Measurements from ENCODE around the gene SLA2. TPM values are rescaled to one million over a fixed set of nuclear protein-coding genes. Genes with fewer than 3 reads are reported as not detected.

SLA2 gene
- total RNA-seq, 1 donor from 2014 or later: not detected

GRCh38 chr20:36576081-36576445 lies 69.9 kb downstream of the SLA2 start:
- peak overlapping the region; percentile 94 for H3K4me3 Mint-ChIP-seq
- DNase-seq (ENCODE audit: extremely low spot score, unreplicated experiment): no peak
- H3K9me3 Mint-ChIP-seq: no peaks in the 10 kb centered on the region
- H3K36me3 Mint-ChIP-seq: peaks cover 7% of the 10 kb centered on the region
- no peaks in the 10 kb centered on the region for H3K27me3 Mint-ChIP-seq
- no peak overlapping the region for H3K27ac Mint-ChIP-seq
- H3K4me1 Mint-ChIP-seq (ENCODE audit: unreplicated experiment): peaks cover 30% of the 10 kb centered on the region
- TF ChIP-seq CTCF (conservative IDR thresholded peaks at IDR 0.05): no peak

- Mint-ChIP-seq H3K9me3 (no peaks in the 10 kb centered on the region), H3K4me3 (peak overlapping the region; percentile 94), H3K4me1 (ENCODE audit: unreplicated experiment) (peaks cover 37% of the 10 kb centered on the region), H3K36me3 (no peaks in the 10 kb centered on the region), H3K27me3 (no peaks in the 10 kb centered on the region), H3K27ac (peak overlapping the region; percentile 95)
- peak; percentile 79 for DNase-seq (ENCODE audit: extremely low spot score, unreplicated experiment)
- no peak for TF ChIP-seq CTCF (conservative IDR thresholded peaks at IDR 0.05)
Measured at GRCh38 chr20:36574366-36575135, 71.4 kb downstream of the SLA2 start.

DNA sequence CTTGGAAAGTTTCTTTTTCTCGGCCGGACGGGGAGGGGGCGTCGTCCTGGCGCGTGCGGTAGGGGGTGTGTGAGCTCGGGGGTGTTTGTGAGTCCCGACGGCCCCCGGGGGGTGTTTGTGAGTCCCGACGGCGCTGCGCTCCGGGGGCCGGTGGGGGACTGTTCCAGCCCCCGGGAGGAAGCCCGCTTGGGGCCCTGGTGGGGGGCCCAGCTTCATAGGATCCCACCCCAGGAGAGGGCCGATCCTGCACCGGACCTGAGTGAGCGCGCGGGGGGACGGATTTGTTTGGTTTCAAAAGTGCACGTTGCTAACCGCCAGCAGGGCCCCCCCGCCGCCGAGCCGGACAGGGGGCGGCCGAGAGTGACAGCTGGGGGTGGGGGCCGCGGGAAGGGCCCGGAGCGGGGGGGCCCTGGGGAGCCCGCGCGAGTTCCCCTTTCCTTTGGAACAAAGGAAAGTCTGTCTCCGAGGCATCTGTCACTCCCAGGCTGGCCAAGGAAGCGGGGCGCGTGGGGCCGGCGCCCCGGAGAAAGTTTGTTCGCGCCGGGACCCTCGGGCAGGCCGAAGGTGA lies 72.1 kb downstream of the SLA2 start:
- H3K9me3 Mint-ChIP-seq: no peaks in the 10 kb centered on the region
- peak overlapping the region; percentile 70 for H3K4me3 Mint-ChIP-seq

GRCh38 chr20:36573103-36573797 lies 72.7 kb downstream of the SLA2 start, which contains the start of gene TGIF2:
Gene TGIF2 (plus strand): TSS chr20:36573597. CDS start chr20:36578775, 5,178 bp downstream.
- Mint-ChIP-seq H3K27ac (peak within 1 kb of the TSS; percentile 96), H3K4me3 (peak within 1 kb of the TSS; percentile 94), H3K9me3 (no peaks in the 10 kb centered on the region), H3K27me3 (no peaks in the 10 kb centered on the region), H3K4me1 (ENCODE audit: unreplicated experiment) (peaks cover 39% of the 10 kb centered on the region), H3K36me3 (no peaks in the 10 kb centered on the region)
- DNase-seq (ENCODE audit: extremely low spot score, unreplicated experiment): peak; percentile 95
- TF ChIP-seq CTCF (conservative IDR thresholded peaks at IDR 0.05): no peak

More for the DNA sequence above, 72.1 kb downstream of the SLA2 start:
- no peak for TF ChIP-seq CTCF (conservative IDR thresholded peaks at IDR 0.05)
- DNase-seq (ENCODE audit: extremely low spot score, unreplicated experiment): peak; percentile 77
- no peak overlapping the region for H3K27ac Mint-ChIP-seq
- no peaks in the 10 kb centered on the region for H3K27me3 Mint-ChIP-seq
- H3K36me3 Mint-ChIP-seq: no peaks in the 10 kb centered on the region
- peaks cover 39% of the 10 kb centered on the region for H3K4me1 Mint-ChIP-seq (ENCODE audit: unreplicated experiment)

DNA sequence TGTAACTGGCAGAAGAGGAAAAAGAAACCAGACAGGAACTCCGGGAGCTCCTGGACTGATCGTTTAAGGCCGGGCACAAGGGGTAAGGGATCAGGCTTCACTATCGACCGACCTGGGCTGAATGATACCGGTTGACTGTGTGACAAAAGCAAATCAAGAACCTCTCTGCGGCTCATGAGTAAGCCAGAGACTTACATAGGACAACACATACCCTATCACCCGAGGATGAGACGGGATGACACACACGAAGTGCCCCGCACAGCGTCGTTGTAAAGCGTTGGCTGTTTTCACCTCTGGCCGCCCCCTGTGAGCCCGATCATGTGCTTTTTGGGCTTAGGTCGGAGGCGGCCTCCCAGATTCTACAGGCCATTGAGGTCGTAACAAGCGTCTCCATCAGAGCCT lies 73.3 kb downstream of the SLA2 start:
- no peak for TF ChIP-seq CTCF (conservative IDR thresholded peaks at IDR 0.05)
- H3K27ac Mint-ChIP-seq: peak overlapping the region; percentile 96
- H3K4me1 Mint-ChIP-seq (ENCODE audit: unreplicated experiment): peaks cover 39% of the 10 kb centered on the region

More for the DNA sequence above, 73.3 kb downstream of the SLA2 start:
- Mint-ChIP-seq H3K9me3 (no peaks in the 10 kb centered on the region), H3K36me3 (no peaks in the 10 kb centered on the region), H3K4me3 (peak overlapping the region; percentile 88), H3K27me3 (no peaks in the 10 kb centered on the region)
- no peak for DNase-seq (ENCODE audit: extremely low spot score, unreplicated experiment)
